ENCODE data around the gene AAGAB.
"Not testable (repeated sequence)": the region's sequence is repeated elsewhere in the genome, so short reads cannot be mapped to it uniquely, and the experiment has no call there.

The AAGAB gene

GRCh38 chr15:67161412-67161811 lies 93.0 kb downstream of the AAGAB start:
- no peak for TF ChIP-seq CTCF (IDR thresholded peaks at IDR 0.05; ENCODE audit: low read depth, low read length, missing control alignments)
- no peak for DNase-seq (ENCODE audit: low read depth)
- no peak overlapping the region for H3K4me3 ChIP-seq (ENCODE audit: low read depth, low read length)

DNA sequence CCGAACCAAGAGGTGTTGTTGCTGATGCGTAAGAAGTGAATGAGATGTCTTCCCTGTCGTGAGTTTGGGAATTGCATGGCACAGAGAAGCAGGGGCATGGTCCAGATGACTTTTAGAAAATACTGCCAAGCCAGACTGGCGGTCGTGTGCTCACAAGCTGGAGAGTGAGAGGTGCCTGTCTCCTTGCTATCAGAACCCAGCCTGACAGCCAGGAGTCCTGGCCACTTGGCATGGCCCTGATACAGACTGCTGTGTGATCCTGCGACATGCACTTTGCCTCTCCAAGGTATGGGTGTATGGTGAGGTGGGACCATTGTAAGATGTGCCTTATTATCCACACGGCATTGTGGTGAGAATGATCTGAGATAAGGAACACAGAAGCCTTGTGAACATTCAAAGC lies 96.1 kb downstream of the AAGAB start:
- no peak for DNase-seq (ENCODE audit: low read depth)
- no peak overlapping the region for H3K4me3 ChIP-seq (ENCODE audit: low read depth, low read length)
- no peak for TF ChIP-seq CTCF (IDR thresholded peaks at IDR 0.05; ENCODE audit: low read depth, low read length, missing control alignments)

- DNase-seq (ENCODE audit: low read depth) = no peak
- TF ChIP-seq CTCF (IDR thresholded peaks at IDR 0.05; ENCODE audit: low read depth, low read length, missing control alignments) = no peak
- H3K4me3 ChIP-seq (ENCODE audit: low read depth, low read length) = no peak overlapping the region
Observed at GRCh38 chr15:67157521-67158252, 96.8 kb downstream of the AAGAB start.

GRCh38 chr15:67156834-67157233 lies 97.6 kb downstream of the AAGAB start:
- DNase-seq (ENCODE audit: low read depth) = no peak
- no peak overlapping the region for H3K4me3 ChIP-seq (ENCODE audit: low read depth, low read length)
- TF ChIP-seq CTCF (IDR thresholded peaks at IDR 0.05; ENCODE audit: low read depth, low read length, missing control alignments) = no peak

- DNase-seq (ENCODE audit: low read depth) = no peak
- H3K4me3 ChIP-seq (ENCODE audit: low read depth, low read length) = no peak overlapping the region
- no peak for TF ChIP-seq CTCF (IDR thresholded peaks at IDR 0.05; ENCODE audit: low read depth, low read length, missing control alignments)
Observed at GRCh38 chr15:67156426-67156825, 98.0 kb downstream of the AAGAB start.

- no peak overlapping the region for H3K4me3 ChIP-seq (ENCODE audit: low read depth, low read length)
- no peak for DNase-seq (ENCODE audit: low read depth)
- TF ChIP-seq CTCF (IDR thresholded peaks at IDR 0.05; ENCODE audit: low read depth, low read length, missing control alignments) = no peak
Observed at GRCh38 chr15:67154249-67154648, 100.2 kb downstream of the AAGAB start.

DNA sequence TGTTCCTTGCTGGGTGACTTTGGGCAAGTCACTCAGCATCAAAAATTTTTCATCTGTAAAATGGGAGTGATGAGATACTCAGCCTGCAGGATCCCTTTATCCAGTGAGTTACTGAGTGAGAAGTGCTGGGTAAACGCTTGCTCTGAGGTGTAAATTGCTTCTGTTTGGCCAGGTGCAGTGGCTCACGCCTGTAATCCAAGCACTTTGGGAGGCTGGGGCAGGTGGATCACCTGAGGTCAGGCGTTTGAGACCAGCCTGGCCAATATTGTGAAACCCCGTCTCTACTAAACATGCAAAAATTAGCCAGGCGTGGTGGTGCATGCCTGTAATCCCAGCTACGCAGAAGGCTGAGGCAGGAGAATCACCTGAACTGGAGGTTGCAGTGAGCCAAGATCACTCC lies 101.4 kb downstream of the AAGAB start:
- DNase-seq (ENCODE audit: low read depth); H3K4me3 ChIP-seq (ENCODE audit: low read depth, low read length): not testable (repeated sequence)
